Measurements from ENCODE around the gene IFT20. TPM values are rescaled to one million over a fixed set of nuclear protein-coding genes. Genes with fewer than 3 reads are reported as not detected.

The IFT20 gene
- total and polyA plus RNA-seq, 10 of the 15 experiments (the other 5 are each of a cell fraction or from before 2014, with no cell fraction given): 9.4 to 38.2 (median 19.1) TPM

GRCh38 chr17:28326114-28326513, 9.2 kb downstream of the IFT20 start (continued):
- no peak for TF ChIP-seq E2F4 (IDR thresholded peaks at IDR 0.05; ENCODE audit: low read depth, low read length)
- no peak for TF ChIP-seq TCF12 (IDR thresholded peaks at IDR 0.05; ENCODE audit: low read depth, low read length)

- 97% methylated on average over 5 of the region's 5 CpGs for WGBS (ENCODE audit: insufficient coverage, insufficient replicate concordance, low lambda C conversion rate, missing lambda C conversion rate)
- H3K4me2 ChIP-seq (ENCODE audit: control insufficient read depth, insufficient read depth): no peak overlapping the region
- H2AFZ ChIP-seq (ENCODE audit: control insufficient read depth, low read depth, low read length): no peak overlapping the region
- intact Hi-C loops (cut with micrococcal nuclease; ENCODE audit: unreplicated experiment) (no loop called here), in situ Hi-C loops (cut with MboI) (no loop called here)
- H3K9me3 ChIP-seq (replicated peaks; ENCODE audit: control insufficient read depth, insufficient read depth, low read length): no peaks in the 10 kb centered on the region
- no peak for TF ChIP-seq HDGF (IDR thresholded peaks at IDR 0.05)
- TF ChIP-seq DPF2 (IDR thresholded peaks at IDR 0.05): no peak
- TF ChIP-seq IKZF2 (IDR thresholded peaks at IDR 0.05): no peak
- TF ChIP-seq LARP7 (IDR thresholded peaks at IDR 0.05): no peak
- TF ChIP-seq WRNIP1 (IDR thresholded peaks at IDR 0.05; ENCODE audit: borderline replicate concordance, low read depth, low read length): no peak
- TF ChIP-seq CUX1 (IDR thresholded peaks at IDR 0.05; ENCODE audit: insufficient replicate concordance, low read depth, low read length): no peak
- no peak for TF ChIP-seq PAX5 (IDR thresholded peaks at IDR 0.05; ENCODE audit: borderline replicate concordance, low read depth, low read length)
- no peak for TF ChIP-seq ZNF384 (IDR thresholded peaks at IDR 0.05; ENCODE audit: borderline replicate concordance, low read depth, low read length)
- TF ChIP-seq EED (IDR thresholded peaks at IDR 0.05; ENCODE audit: low read depth): no peak
- no peak for TF ChIP-seq SP1 (IDR thresholded peaks at IDR 0.05; ENCODE audit: low read depth, low read length)
- no peak overlapping the region for H3K4me3 ChIP-seq
- no peak for ATAC-seq
- peaks cover 6% of the 10 kb centered on the region; the same call in 1 of the 2 replicates for H3K4me1 ChIP-seq (ENCODE audit: control insufficient read depth, insufficient read depth, low read length)
- no peak for DNase-seq (ENCODE audit: low read depth, low spot score)
- peaks cover 46% of the 10 kb centered on the region for H3K79me2 ChIP-seq (ENCODE audit: control insufficient read depth, insufficient read depth, low read length)
- FAIRE-seq: no peak
- ChIA-PET SMC1A (ENCODE audit: uncharacterized antibody, unreplicated experiment) (interaction anchor here (1.1 to 1.4 kb wide), 2 partner anchors 10 to 31 kb away, joined by 3 to 6 read pairs; partner anchors contain the start of genes IFT20 and TNFAIP1), CTCF (interaction anchor here (1.9 kb wide), 1 partner anchor 10 kb away, joined by 5 read pairs; the partner anchor contains the start of genes IFT20 and TNFAIP1), POLR2A (interaction anchor here (0.6 to 1.1 kb wide), 3 partner anchors 9 to 431 kb away, joined by 3 to 4 read pairs (median 3); partner anchors contain the start of gene LYRM9), RAD21 (ENCODE audit: unreplicated experiment) (interaction anchor here (1.1 kb wide), 1 partner anchor 10 kb away, joined by 7 read pairs; the partner anchor contains the start of genes IFT20 and TNFAIP1)
- no peak overlapping the region for H3K9ac ChIP-seq (ENCODE audit: control insufficient read depth, insufficient read depth, low read length)
- H3K27ac ChIP-seq (ENCODE audit: control insufficient read depth, insufficient read depth): no peak overlapping the region
- no TSS peak for BruUV-seq (replicated peaks)
- H3K27me3 ChIP-seq (replicated peaks in 1 of 2; ENCODE audit: control insufficient read depth in 2 of 2, insufficient read depth in 2 of 2, low read length in 1 of 2): no peaks in the 10 kb centered on the region
- H4K20me1 ChIP-seq (ENCODE audit: control insufficient read depth, insufficient read depth): no peaks in the 10 kb centered on the region
- H3K36me3 ChIP-seq (ENCODE audit: control insufficient read depth in 2 of 2, insufficient read depth in 2 of 2, low read length in 1 of 2): peaks cover 11 to 13% of the 10 kb centered on the region in 2 experiments
Observed at GRCh38 chr17:28325211-28325610, 10.1 kb downstream of the IFT20 start.
